ENCODE measurements around the gene RCAN2.

DNA sequence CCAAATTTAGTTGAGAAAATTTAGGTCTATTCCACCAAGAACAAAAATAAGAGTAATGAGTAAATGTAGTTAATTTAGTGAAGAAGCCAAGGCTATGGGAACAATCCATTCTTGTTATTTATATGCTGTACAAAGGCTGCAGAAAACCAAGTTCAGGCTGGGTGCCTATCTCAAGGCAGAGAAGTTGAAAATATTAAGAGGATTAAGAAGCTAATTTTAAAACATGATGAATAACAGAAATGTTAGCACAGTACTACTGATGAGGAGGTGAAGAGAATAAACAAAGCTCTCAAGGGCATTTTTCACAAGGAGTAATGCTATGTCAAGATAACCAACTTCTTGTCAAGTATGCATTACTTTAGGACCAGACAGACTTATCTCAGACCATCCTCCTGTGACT is 68.6 kb downstream of the RCAN2 start:
- TF ChIP-seq CTCF (IDR thresholded peaks at IDR 0.05; ENCODE audit: low read length) (no peak), EZH2 (optimal IDR thresholded peaks at IDR 0.05; ENCODE audit: low read depth, low read length) (no peak)
